GM21528 (cell line): ENCODE measurements around the gene NUP160.
"Not testable (repeated sequence)": the region's sequence is repeated elsewhere in the genome, so short reads cannot be mapped to it uniquely, and the experiment has no call there.

ENCODE experiments used
- ATAC-seq: cut with Tn5 transposase; IDR thresholded peaks from one replicate; pipeline ENCODE4 v1.9.1; 2021; ENCODE audit warnings: mild to moderate bottlenecking, moderate library complexity; ENCODE audit not compliant: unreplicated experiment, low FRiP score

NUP160 gene

GRCh38 chr11:47847892-47848699 is at the start of gene NUP160:
NUP160 (minus strand) TSS chr11:47848350; CDS start chr11:47848318, 32 bp downstream.
- ATAC-seq: peak; percentile 82

- ATAC-seq: no peak
Measured at GRCh38 chr11:47896199-47896598, 48.0 kb upstream of the NUP160 start.

GRCh38 chr11:47895035-47895434 is 46.9 kb upstream of the NUP160 start:
- ATAC-seq: no peak

- not testable (repeated sequence) for ATAC-seq
Measured at GRCh38 chr11:47892546-47893276, 44.6 kb upstream of the NUP160 start.

GRCh38 chr11:47891886-47892285 is 43.7 kb upstream of the NUP160 start:
- no peak for ATAC-seq

GRCh38 chr11:47889714-47890441 is 41.7 kb upstream of the NUP160 start:
- no peak for ATAC-seq

GRCh38 chr11:47887910-47888569 is 39.9 kb upstream of the NUP160 start:
- no peak for ATAC-seq

GRCh38 chr11:47886096-47886495 is 37.9 kb upstream of the NUP160 start:
- no peak for ATAC-seq

- not testable (repeated sequence) for ATAC-seq
Measured at GRCh38 chr11:47882437-47882836, 34.3 kb upstream of the NUP160 start.

GRCh38 chr11:47881145-47881544 is 33.0 kb upstream of the NUP160 start:
- ATAC-seq: no peak

GRCh38 chr11:47879259-47880158 is 31.4 kb upstream of the NUP160 start:
- ATAC-seq: peak; percentile 54

GRCh38 chr11:47875858-47876257 is 27.7 kb upstream of the NUP160 start:
- ATAC-seq: not testable (repeated sequence)

GRCh38 chr11:47870404-47870803 is 22.3 kb upstream of the NUP160 start:
- no peak for ATAC-seq

- ATAC-seq: no peak
Measured at GRCh38 chr11:47869544-47870393, 21.6 kb upstream of the NUP160 start.

- ATAC-seq: no peak
Measured at GRCh38 chr11:47867823-47868222, 19.7 kb upstream of the NUP160 start.

GRCh38 chr11:47866892-47867291 is 18.7 kb upstream of the NUP160 start:
- not testable (repeated sequence) for ATAC-seq

GRCh38 chr11:47864901-47865300 is 16.8 kb upstream of the NUP160 start:
- ATAC-seq: no peak

- ATAC-seq: peak; percentile 5
Measured at GRCh38 chr11:47863898-47864430, 15.8 kb upstream of the NUP160 start.
